WERI-Rb-1 (cell line): ENCODE results near the gene IFI27L1.
A peak's percentile ranks its signal among the peaks of the same experiment; 100 is the strongest.

Experiments
- DNase-seq: peaks from one replicate; pipeline ENCODE4 v3.0.0-alpha.2; 2020
- H3K27ac ChIP-seq: fragments of 250-450 bp; sonication (Bioruptor Pico); 2 replicates; pipeline ENCODE4 v1.5.1; 2020; ENCODE audit warnings: mild to moderate bottlenecking, moderate library complexity
- H3K27me3 ChIP-seq: fragments of 250-450 bp; sonication (Bioruptor Pico); 2 replicates; pipeline ENCODE4 v1.5.1; 2021; ENCODE audit warnings: mild to moderate bottlenecking, low read depth, moderate library complexity; ENCODE audit not compliant: insufficient read depth, severe bottlenecking
- H3K36me3 ChIP-seq: fragments of 250-450 bp; sonication (Bioruptor Pico); 2 replicates; pipeline ENCODE4 v1.5.1; 2020; ENCODE audit warnings: mild to moderate bottlenecking, moderate library complexity
- H3K4me3 ChIP-seq: 2 replicates; pipeline ENCODE4 v1.5.1; 2011; ENCODE audit warnings: low read depth, mild to moderate bottlenecking, control low read depth, low read length
- H3K9me3 ChIP-seq: fragments of 250-450 bp; sonication (Bioruptor Pico); 2 replicates; pipeline ENCODE4 v1.5.1; 2021; ENCODE audit warnings: mild to moderate bottlenecking, moderate library complexity; ENCODE audit not compliant: severe bottlenecking
- TF ChIP-seq, protein P1 (sequence below): IDR thresholded peaks from 2 replicates; pipeline ENCODE4 v1.5.1; 2011; ENCODE audit warnings: low read depth, mild to moderate bottlenecking, control low read depth, inconsistent platforms, low read length

IFI27L1 gene

DNA sequence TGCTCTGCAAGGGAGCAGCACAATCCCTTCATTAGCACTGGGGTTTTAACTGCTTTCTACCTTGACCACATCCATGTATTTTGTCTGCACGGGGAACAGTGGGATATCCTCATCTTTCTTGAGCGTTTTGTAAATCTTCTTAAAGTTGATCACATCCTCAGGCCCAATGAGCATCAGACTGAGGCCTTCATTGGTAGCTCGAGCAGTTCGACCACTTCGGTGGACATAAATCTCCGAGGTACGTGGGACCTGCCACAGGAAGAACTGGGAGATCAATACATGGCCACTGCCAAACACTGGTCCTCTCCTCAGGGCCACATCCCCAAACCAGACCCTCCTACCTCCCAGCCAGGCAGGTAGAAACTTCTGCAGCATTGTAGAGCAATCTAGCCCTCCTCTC lies 26.2 kb upstream of the IFI27L1 start:
- H3K9me3 ChIP-seq = peaks cover 5% of the 10 kb centered on the region
- no peaks in the 10 kb centered on the region for H3K27me3 ChIP-seq
- peaks cover 96% of the 10 kb centered on the region for H3K36me3 ChIP-seq
- no peak overlapping the region for H3K4me3 ChIP-seq
- DNase-seq = no peak
- TF ChIP-seq, protein P1, sequence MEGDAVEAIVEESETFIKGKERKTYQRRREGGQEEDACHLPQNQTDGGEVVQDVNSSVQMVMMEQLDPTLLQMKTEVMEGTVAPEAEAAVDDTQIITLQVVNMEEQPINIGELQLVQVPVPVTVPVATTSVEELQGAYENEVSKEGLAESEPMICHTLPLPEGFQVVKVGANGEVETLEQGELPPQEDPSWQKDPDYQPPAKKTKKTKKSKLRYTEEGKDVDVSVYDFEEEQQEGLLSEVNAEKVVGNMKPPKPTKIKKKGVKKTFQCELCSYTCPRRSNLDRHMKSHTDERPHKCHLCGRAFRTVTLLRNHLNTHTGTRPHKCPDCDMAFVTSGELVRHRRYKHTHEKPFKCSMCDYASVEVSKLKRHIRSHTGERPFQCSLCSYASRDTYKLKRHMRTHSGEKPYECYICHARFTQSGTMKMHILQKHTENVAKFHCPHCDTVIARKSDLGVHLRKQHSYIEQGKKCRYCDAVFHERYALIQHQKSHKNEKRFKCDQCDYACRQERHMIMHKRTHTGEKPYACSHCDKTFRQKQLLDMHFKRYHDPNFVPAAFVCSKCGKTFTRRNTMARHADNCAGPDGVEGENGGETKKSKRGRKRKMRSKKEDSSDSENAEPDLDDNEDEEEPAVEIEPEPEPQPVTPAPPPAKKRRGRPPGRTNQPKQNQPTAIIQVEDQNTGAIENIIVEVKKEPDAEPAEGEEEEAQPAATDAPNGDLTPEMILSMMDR = no peak
- H3K27ac ChIP-seq = 0 out of 2 replicates have a peak overlapping the region, but pooled peaks have one; percentile 35

DNA sequence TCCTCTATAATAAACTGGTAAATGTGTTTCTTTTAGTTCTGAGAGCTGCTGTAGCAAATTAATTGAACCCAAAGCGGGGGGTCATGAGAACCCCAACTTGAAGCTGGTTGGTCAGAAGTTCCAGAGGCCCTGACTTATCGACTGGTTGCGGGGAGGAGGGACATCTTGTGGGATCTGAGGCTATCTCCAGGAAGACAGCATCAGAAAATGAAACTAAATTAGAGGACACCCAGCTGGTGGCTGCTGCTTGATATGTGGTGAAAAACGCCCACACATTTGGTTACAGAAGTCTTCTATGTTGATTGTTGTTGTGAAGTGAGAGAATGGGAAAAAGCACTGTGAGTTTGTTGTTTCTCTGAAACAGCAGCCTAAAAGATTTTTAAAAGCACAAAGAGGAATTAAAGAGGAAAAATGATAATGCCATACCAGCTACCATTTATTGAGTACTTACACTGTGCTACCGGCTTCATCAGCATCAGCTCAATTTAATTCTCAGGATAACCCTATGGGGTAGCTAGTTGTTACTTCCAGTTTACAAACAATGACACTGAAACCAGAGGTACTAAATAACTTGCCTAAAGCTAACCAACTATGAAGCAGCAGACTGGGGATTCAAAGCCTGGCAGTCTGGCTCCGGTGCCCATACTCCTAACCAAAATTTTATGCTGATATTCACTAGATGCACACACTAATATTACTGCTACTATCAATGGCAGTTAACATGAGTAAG lies 24.4 kb upstream of the IFI27L1 start:
- DNase-seq = no peak
- H3K27ac ChIP-seq = peak overlapping the region; percentile 51
- no peak overlapping the region for H3K4me3 ChIP-seq
- peaks cover 5% of the 10 kb centered on the region for H3K9me3 ChIP-seq
- no peaks in the 10 kb centered on the region for H3K27me3 ChIP-seq
- H3K36me3 ChIP-seq = peaks cover 95% of the 10 kb centered on the region
- TF ChIP-seq, protein P1 = no peak

DNA sequence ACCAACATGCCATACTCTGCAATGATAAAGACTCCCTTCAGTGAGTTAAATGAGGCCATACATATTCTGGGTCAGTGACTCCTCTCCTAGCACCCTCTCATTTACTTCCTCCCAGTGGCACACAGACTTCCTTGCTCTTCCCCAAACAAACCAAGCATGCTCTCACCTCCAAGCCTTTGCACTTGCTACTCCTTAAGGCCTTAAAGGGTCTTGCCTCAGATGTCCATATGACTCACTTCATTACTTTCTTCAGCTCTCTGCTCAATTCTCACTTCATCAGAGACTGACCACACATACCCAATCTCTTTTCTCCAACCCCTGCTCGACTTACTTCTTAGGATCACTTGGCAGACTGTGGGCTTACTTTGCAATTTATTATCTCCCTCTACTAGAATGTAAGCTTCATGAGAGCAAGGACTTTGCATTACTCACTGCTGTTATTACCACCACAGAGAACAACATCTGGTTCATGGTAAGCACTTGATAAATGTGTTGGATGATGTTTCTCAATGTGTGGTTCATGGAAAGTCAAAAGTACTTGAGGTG lies 22.9 kb upstream of the IFI27L1 start:
- TF ChIP-seq, protein P1 = no peak
- Histone ChIP-seq H3K36me3 (peaks cover 91% of the 10 kb centered on the region), H3K4me3 (no peak overlapping the region), H3K27ac (no peak overlapping the region), H3K27me3 (no peaks in the 10 kb centered on the region), H3K9me3 (peaks cover 5% of the 10 kb centered on the region)
- no peak for DNase-seq

DNA sequence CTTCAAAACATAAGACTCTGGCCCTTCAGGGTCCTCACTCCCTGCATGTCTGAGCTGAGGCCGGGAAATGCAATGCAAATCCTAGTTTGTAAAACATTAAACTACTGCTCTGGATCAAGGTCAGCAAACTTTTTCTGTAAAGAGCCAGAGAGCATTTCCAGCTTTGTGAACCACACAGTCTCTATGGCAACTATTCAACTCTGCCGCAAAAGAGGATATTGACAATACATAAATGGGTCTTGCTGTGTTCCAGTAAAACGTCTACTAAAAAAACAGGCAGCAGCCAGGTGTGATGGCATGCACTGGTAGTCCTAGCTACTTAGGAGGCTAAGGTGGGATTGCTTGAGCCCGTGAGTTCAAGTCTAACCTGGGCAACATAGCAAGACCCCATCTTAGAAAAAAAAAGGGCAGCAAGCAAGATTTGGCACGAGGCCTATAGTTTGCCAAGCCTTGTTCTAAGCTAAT lies 22.4 kb upstream of the IFI27L1 start:
- TF ChIP-seq, protein P1 = no peak
- no peak for DNase-seq
- Histone ChIP-seq H3K9me3 (peaks cover 5% of the 10 kb centered on the region), H3K27me3 (no peaks in the 10 kb centered on the region), H3K36me3 (peaks cover 86% of the 10 kb centered on the region), H3K4me3 (no peak overlapping the region), H3K27ac (no peak overlapping the region)

DNA sequence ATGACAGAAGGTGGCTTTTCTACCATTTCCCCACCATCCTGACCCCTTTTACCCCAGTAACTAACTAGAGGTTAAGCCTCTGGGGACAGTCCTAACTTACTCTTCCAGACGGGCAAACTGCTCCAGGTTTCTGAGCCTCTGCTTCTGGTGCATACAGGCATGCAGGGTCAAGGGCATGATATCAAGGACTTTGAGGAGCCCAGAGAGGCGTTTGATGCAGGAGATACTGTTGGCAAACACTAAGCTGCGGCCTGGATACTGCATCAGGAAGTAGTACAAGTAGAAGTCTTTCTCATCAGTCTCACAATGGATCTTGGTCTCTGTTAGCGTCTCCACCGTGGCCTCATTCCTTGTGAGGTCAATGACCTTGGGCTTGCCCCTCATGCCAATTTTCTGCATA lies 21.1 kb upstream of the IFI27L1 start:
- H3K36me3 ChIP-seq = peaks cover 75% of the 10 kb centered on the region
- peaks cover 5% of the 10 kb centered on the region for H3K9me3 ChIP-seq
- H3K27ac ChIP-seq = no peak overlapping the region
- no peak for DNase-seq
- no peaks in the 10 kb centered on the region for H3K27me3 ChIP-seq
- no peak overlapping the region for H3K4me3 ChIP-seq
- TF ChIP-seq, protein P1 = no peak
